PFSK-1 (cell line): ENCODE results near the gene ISG20.

Experiments
- POLR2AphosphoS5 ChIP-seq: IDR thresholded peaks from 2 replicates; pipeline ENCODE4 v1.6.1; 2012; ENCODE audit warnings: low read depth, mild to moderate bottlenecking, control low read depth, low read length, moderate library complexity
- REST ChIP-seq, 2 experiments: IDR thresholded peaks; 2 replicates each; pipeline versions ENCODE4 v1.6.1 to v1.8.0; 2011 to 2012; ENCODE audit warnings: low read depth in 2 of 2, low read length in 2 of 2, control low read depth in 1 of 2, inconsistent platforms in 1 of 2, mild to moderate bottlenecking in 1 of 2, moderate library complexity in 1 of 2; ENCODE audit not compliant: insufficient read depth in 1 of 2

DNA sequence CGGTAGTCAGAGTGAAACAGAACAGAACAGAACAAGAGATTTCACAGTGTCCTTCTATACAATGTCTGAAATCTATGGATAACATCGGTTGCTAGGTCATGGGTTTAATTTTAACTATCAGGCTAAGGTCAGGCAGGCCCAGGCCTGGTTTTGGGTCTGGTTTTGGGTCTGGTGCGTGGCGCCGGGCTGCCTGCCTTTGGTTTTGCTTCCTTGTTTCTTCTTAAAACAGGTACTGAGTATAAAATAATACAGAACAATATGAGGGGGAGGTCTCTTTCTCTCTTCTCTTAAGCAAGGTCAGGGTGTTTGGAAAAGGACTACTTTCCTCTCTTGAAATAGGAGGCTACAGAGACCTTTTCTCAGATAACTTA lies 16.2 kb upstream of the ISG20 start:
- no peak for TF ChIP-seq REST (IDR thresholded peaks at IDR 0.05; ENCODE audit: insufficient read depth in 1 of 2, low read depth in 2 of 2, low read length in 2 of 2)
- TF ChIP-seq POLR2AphosphoS5, result no peak
